H1 (cell line): ENCODE results near the gene SNX25.

Experiments
- CBX5 ChIP-seq: fragments of 300-800, 300-1000 bp; sonication (generic); IDR thresholded peaks from 2 replicates; pipeline ENCODE4 v1.7.1; 2016; ENCODE audit warnings: antibody characterized with exemption, low read length, low read depth
- CBX8 ChIP-seq: fragments of 300-800, 300-1000 bp; sonication (generic); IDR thresholded peaks from 2 replicates; pipeline ENCODE4 v1.7.1; 2016; ENCODE audit warnings: low read depth, low read length, borderline replicate concordance
- POLR2AphosphoS5 ChIP-seq: IDR thresholded peaks from 2 replicates; pipeline ENCODE4 v1.6.1; 2011; ENCODE audit warnings: low read depth, low read length
- SRF ChIP-seq: IDR thresholded peaks from 2 replicates; pipeline ENCODE4 v1.6.1; 2011; ENCODE audit warnings: mild to moderate bottlenecking, low read depth, low read length, moderate library complexity
- TF ChIP-seq, protein P1 (sequence below), 3 experiments: IDR thresholded peaks; 1 replicate in 2 of 3; 2 replicates in 1 of 3; pipeline versions ENCODE4 v1.5.1 to v1.6.1; 2011; ENCODE audit warnings: low read length in 3 of 3, mild to moderate bottlenecking in 3 of 3, inconsistent platforms in 2 of 3, low read depth in 1 of 3, moderate library complexity in 1 of 3; ENCODE audit not compliant: insufficient read depth in 1 of 3; ENCODE audit errors: control extremely low read depth in 1 of 3
- TF ChIP-seq, protein P2 (sequence below): IDR thresholded peaks from 2 replicates; pipeline ENCODE4 v1.6.1; 2011; ENCODE audit warnings: low read length, improper control_type of control experiment

DNA sequence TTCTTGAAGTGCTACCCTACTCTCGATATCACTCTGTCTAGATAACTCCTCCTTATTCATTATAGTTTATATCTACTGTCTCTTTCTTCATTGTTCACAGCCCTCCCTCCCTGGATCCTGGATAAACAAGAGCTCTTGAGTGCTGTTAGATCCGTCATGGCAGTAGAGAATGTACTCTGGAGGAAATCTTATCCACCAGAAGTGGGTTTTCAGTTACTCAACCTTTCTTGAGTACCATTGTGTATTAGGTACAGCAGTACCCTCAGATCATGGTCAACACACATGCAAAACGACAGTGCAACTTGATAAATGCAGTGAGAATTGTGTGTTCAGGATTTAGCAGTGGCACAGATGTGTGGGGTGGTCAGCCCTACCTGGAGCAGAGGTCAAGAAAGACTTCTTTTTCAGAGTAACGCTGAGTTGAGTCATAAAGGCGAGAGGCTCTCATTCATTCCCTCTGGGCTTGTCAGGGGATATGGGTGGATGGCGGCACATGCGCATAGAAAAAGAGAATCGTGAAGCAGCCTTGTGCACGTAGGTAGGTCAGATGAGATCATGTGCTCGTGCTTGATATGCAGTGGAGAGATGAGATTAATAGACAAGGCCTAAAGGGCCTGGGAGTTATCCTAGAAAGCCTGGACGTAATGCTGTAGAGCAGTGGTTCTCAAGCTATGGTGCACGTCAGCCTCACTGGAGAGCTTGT is 89.5 kb downstream of the SNX25 start:
- no peak for TF ChIP-seq CBX8
- no peak for TF ChIP-seq SRF
- no peak for TF ChIP-seq CBX5
- TF ChIP-seq, protein P1, sequence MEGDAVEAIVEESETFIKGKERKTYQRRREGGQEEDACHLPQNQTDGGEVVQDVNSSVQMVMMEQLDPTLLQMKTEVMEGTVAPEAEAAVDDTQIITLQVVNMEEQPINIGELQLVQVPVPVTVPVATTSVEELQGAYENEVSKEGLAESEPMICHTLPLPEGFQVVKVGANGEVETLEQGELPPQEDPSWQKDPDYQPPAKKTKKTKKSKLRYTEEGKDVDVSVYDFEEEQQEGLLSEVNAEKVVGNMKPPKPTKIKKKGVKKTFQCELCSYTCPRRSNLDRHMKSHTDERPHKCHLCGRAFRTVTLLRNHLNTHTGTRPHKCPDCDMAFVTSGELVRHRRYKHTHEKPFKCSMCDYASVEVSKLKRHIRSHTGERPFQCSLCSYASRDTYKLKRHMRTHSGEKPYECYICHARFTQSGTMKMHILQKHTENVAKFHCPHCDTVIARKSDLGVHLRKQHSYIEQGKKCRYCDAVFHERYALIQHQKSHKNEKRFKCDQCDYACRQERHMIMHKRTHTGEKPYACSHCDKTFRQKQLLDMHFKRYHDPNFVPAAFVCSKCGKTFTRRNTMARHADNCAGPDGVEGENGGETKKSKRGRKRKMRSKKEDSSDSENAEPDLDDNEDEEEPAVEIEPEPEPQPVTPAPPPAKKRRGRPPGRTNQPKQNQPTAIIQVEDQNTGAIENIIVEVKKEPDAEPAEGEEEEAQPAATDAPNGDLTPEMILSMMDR (IDR thresholded peaks at IDR 0.05; ENCODE audit: control extremely low read depth in 1 of 3, insufficient read depth in 1 of 3, low read depth in 1 of 3, low read length in 3 of 3), result no peak
- TF ChIP-seq, protein P2, sequence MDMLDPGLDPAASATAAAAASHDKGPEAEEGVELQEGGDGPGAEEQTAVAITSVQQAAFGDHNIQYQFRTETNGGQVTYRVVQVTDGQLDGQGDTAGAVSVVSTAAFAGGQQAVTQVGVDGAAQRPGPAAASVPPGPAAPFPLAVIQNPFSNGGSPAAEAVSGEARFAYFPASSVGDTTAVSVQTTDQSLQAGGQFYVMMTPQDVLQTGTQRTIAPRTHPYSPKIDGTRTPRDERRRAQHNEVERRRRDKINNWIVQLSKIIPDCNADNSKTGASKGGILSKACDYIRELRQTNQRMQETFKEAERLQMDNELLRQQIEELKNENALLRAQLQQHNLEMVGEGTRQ, result no peak
- TF ChIP-seq POLR2AphosphoS5, result no peak
